Natural killer cell (primary cell): ENCODE data around the gene ULBP3. TPM values are rescaled to one million over a fixed set of nuclear protein-coding genes. Genes with fewer than 3 reads are reported as not detected.

Experiments used
- ATAC-seq, 3 donors: fragments of 150-1000 bp in 2 of 3; fragments of 200-7000 bp in 1 of 3; cut with Tn5 transposase; 1 replicate in 1 of 3; 2 replicates in 2 of 3; pipeline ENCODE4 v1.10.0; 2021; ENCODE audit warnings: mild to moderate bottlenecking in 2 of 3, moderate library complexity in 2 of 3
- DNase-seq, 2 donors: peaks; one replicate each; pipeline versions ENCODE4 v3.0.0 to v3.0.0-alpha.2; 2013 to 2021; ENCODE audit warnings: mixed read lengths in 1 of 2
- H3K27ac ChIP-seq: one replicate; pipeline ENCODE4 v1.5.1; 2013; ENCODE audit warnings: mild to moderate bottlenecking, low read length
- H3K27me3 ChIP-seq: one replicate; pipeline ENCODE4 v1.6.1; 2013; ENCODE audit warnings: low read length; ENCODE audit not compliant: control insufficient read depth, insufficient read depth
- H3K36me3 ChIP-seq: one replicate; pipeline ENCODE4 v1.6.1; 2013; ENCODE audit warnings: low read length; ENCODE audit not compliant: control insufficient read depth, insufficient read depth
- H3K4me1 ChIP-seq: one replicate; pipeline ENCODE4 v1.6.1; 2013; ENCODE audit warnings: low read length; ENCODE audit not compliant: control insufficient read depth, insufficient read depth
- H3K4me3 ChIP-seq: one replicate; pipeline ENCODE4 v1.5.1; 2013; ENCODE audit warnings: low read length
- H3K9me3 ChIP-seq: one replicate; pipeline ENCODE4 v1.6.1; 2013; ENCODE audit warnings: low read length; ENCODE audit not compliant: control insufficient read depth, insufficient read depth
- H3K27ac Mint-ChIP-seq, 2 donors: one replicate each; pipeline ENCODE4 v1.8.0; 2022; ENCODE audit warnings: mild to moderate bottlenecking in 2 of 2, mixed read lengths in 2 of 2, moderate library complexity in 1 of 2
- H3K27me3 Mint-ChIP-seq, 2 donors: one replicate each; pipeline ENCODE4 v1.8.0; 2022; ENCODE audit warnings: low read depth in 2 of 2, mixed read lengths in 2 of 2
- H3K36me3 Mint-ChIP-seq: one replicate; pipeline ENCODE4 v1.8.0; 2022; ENCODE audit warnings: mixed read lengths
- H3K4me1 Mint-ChIP-seq, 2 donors: one replicate each; pipeline ENCODE4 v1.8.0; 2022; ENCODE audit warnings: mixed read lengths in 2 of 2
- H3K4me3 Mint-ChIP-seq: one replicate; pipeline ENCODE4 v1.8.0; 2022; ENCODE audit warnings: mild to moderate bottlenecking, moderate library complexity, mixed read lengths
- H3K9me3 Mint-ChIP-seq, 2 donors: one replicate each; pipeline ENCODE4 v1.8.0; 2022; ENCODE audit warnings: mixed read lengths in 2 of 2
- CTCF ChIP-seq: fragments of 200-600 bp; IDR thresholded peaks from one replicate; pipeline ENCODE4 v1.8.0; 2022; ENCODE audit warnings: antibody characterized with exemption
- WGBS: methylation state at CpG from one replicate; pipeline ENCODE4 v1.1.7; 2013; ENCODE audit warnings: missing lambda C conversion rate; ENCODE audit not compliant: insufficient coverage; 5-methylcytosine and 5-hydroxymethylcytosine counted together
- intact Hi-C: fragments of 100-400 bp; cut with micrococcal nuclease; formaldehyde crosslinking; loops from one replicate; pipeline ENCODE4 v1.14.2; 2022
- total RNA-seq, 4 donors: library from RNA; stranded (reverse); fragments of 120-200 nt in 1 of 4; gene quantifications; one replicate each; pipeline versions ENCODE4 v1.2.3 to v1.2.4, GENCODE V29; 2013 to 2022

ULBP3 gene
- total RNA-seq, 3 donors from 2014 or later (not counting 1 experiment from before 2014, with no cell fraction given), result 0.64 to 1.5 (median 0.75) TPM

DNA sequence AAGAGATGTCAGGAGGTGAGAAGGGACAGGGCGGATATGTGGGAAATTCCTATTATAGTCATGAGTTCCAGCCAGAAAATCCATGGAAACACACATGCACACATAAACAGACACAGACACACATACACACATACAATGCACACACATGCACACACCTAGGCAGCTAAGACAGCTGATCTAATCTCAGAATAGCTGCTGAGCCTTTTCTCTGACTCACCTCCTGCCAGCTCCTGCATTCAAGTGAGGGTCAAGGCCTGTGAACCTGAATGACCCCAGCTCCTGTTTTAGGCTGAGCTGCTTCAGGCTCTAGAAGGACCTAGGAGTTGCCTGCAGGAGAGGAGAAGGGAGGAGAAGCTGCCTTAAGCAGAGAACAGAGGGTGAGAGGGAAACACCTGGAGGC lies 22.0 kb downstream of the ULBP3 start:
- no CpG with 5 or more reads among the region's 1 CpG for whole genome bisulfite sequencing
- H3K4me1 Mint-ChIP-seq, result no peaks in the 10 kb centered on the region
- Histone ChIP-seq H3K27ac (no peak overlapping the region), H3K4me1 (no peaks in the 10 kb centered on the region), H3K27me3 (peaks cover 6% of the 10 kb centered on the region), H3K9me3 (no peaks in the 10 kb centered on the region), H3K4me3 (no peak overlapping the region), H3K36me3 (no peaks in the 10 kb centered on the region)
- no peak overlapping the region for H3K4me3 Mint-ChIP-seq
- no peak overlapping the region for H3K27ac Mint-ChIP-seq
- H3K27me3 Mint-ChIP-seq, result peaks cover 33 to 45% of the 10 kb centered on the region in 2 donors
- intact Hi-C loops, result no loop called here
- no peaks in the 10 kb centered on the region for H3K9me3 Mint-ChIP-seq
- DNase-seq (no peak), ATAC-seq (no peak)
- no peak for TF ChIP-seq CTCF
- no peaks in the 10 kb centered on the region for H3K36me3 Mint-ChIP-seq

DNA sequence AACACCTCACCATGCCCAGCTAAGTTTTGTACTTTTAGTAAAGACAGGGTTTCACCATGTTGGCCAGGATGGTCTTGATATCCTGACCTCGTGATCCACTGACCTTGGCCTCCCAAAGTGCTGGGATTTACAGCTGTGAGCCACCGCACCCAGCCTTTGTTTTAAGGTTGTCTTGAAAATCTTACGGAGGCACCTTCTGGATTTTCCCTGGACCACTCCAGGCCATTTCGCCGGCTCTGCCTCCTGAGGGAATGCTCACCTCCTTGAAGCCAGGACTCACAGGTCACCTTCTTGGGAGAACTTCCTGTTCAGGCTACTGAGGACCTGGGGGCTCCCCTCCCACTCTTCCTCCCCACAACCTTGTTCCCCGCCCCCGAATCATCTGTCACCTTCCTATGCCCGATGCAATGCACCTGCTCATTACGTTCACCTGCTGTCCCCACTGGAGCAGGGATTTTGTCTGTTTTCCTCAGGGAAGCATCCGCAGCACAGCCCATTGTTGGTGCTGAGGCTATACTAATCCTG lies 24.2 kb downstream of the ULBP3 start:
- DNase-seq, result no peak
- no peak for ATAC-seq
- no peak for TF ChIP-seq CTCF
- 87% methylated on average over 10 of the region's 10 CpGs for WGBS
- no peaks in the 10 kb centered on the region for H3K36me3 Mint-ChIP-seq
- H3K36me3 ChIP-seq, result no peaks in the 10 kb centered on the region
- H3K4me1 Mint-ChIP-seq, result no peaks in the 10 kb centered on the region
- H3K27ac Mint-ChIP-seq, result no peak overlapping the region
- intact Hi-C loops, result no loop called here
- no peak overlapping the region for H3K4me3 ChIP-seq
- H3K9me3 ChIP-seq, result no peaks in the 10 kb centered on the region
- no peaks in the 10 kb centered on the region for H3K4me1 ChIP-seq
- H3K27me3 ChIP-seq, result peaks cover 6% of the 10 kb centered on the region
- H3K27ac ChIP-seq, result no peak overlapping the region
- H3K27me3 Mint-ChIP-seq, result peaks cover 40 to 57% of the 10 kb centered on the region in 2 donors
- no peaks in the 10 kb centered on the region for H3K9me3 Mint-ChIP-seq
- H3K4me3 Mint-ChIP-seq, result no peak overlapping the region

DNA sequence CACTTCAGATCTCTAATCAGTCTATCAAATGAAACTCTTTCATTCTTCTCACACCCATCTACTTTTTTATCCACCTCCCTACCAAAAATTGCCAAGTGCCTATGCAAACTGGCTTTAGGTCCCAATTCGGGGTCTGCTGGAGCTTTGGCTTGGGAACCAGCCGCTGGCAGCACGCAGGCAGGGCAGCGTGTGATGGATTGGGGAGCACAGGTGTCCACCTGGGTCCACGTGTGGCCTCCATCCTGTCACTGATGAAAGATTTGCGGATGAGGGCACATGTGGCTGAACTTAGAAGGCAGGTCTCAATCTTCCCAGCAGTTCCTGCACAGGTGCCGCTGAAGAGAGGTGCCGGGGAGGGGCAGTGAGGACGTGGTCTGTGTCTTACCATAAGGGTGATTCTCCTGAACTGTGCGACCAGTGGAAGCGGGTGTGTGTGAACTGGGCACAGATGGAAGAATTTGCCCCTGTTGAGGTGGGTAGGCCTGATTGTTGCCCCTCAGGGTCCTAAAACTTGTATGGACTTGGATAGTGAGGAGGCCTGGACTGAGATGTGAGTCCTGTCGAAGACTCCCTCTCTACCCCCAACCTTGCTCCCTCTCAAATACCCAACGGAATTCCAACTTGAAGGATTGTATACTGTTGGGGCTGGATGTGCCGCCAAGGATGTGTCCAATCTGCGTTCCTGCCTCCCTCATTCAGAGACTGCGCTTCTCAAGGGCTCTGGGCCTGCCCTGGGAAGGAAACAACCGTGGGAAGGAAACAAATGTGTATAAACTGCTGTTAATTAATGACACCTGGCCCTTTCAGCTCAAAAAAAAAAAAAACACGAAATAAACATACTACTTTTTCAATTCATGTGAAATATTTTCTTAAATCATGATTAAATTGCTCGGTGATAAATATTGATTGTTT lies 25.2 kb downstream of the ULBP3 start:
- WGBS, result 84% methylated on average over 14 of the region's 19 CpGs
- Histone ChIP-seq H3K9me3 (no peaks in the 10 kb centered on the region), H3K27ac (no peak overlapping the region), H3K36me3 (no peaks in the 10 kb centered on the region), H3K4me1 (no peaks in the 10 kb centered on the region), H3K27me3 (peaks cover 9% of the 10 kb centered on the region), H3K4me3 (no peak overlapping the region)
- H3K36me3 Mint-ChIP-seq, result no peaks in the 10 kb centered on the region
- no peak for DNase-seq
- peaks cover 48 to 66% of the 10 kb centered on the region in 2 donors for H3K27me3 Mint-ChIP-seq
- H3K27ac Mint-ChIP-seq, result no peak overlapping the region
- intact Hi-C loops, result no loop called here
- no peak for ATAC-seq
- TF ChIP-seq CTCF, result no peak
- peaks cover 0 to under 1% of the 10 kb centered on the region in 2 donors for H3K4me1 Mint-ChIP-seq
- no peaks in the 10 kb centered on the region for H3K9me3 Mint-ChIP-seq
- no peak overlapping the region for H3K4me3 Mint-ChIP-seq
